Measurements from ENCODE around the gene WDHD1. TPM values are rescaled to one million over a fixed set of nuclear protein-coding genes. Genes with fewer than 3 reads are reported as not detected.

The WDHD1 gene
- total and polyA plus RNA-seq, 4 experiments from 2014 or later, result 1.4 to 4.1 (median 3.6) TPM

GRCh38 chr14:55005071-55005470 lies 21.8 kb downstream of the WDHD1 start:
- no peak overlapping the region for H3K4me3 ChIP-seq (ENCODE audit: low read length in 2 of 2)
- CTCF ChIA-PET (ENCODE audit: partially characterized antibody), result no interaction called here

GRCh38 chr14:55000381-55000780 lies 26.5 kb downstream of the WDHD1 start:
- Mint-ChIP-seq H3K4me3 (peak overlapping the region in 1 of 8 donors; percentile 17), H3K27me3 (no peaks in the 10 kb centered on the region), H3K27ac (peak overlapping the region in 3 of 7 donors; percentile 2 to 69 (median 3)), H3K4me1 (peaks cover 0 to 16% (median 4%) of the 10 kb centered on the region in 4 donors), H3K36me3 (peaks cover 0 to 11% of the 10 kb centered on the region in 2 donors), H3K9me3 (no peaks in the 10 kb centered on the region)
- Histone ChIP-seq H3K27me3 (ENCODE audit: insufficient read depth, low read length) (no peaks in the 10 kb centered on the region), H3K36me3 (ENCODE audit: insufficient read depth, low read length) (no peaks in the 10 kb centered on the region), H3K9me3 (ENCODE audit: control insufficient read depth in 1 of 2, low read length in 2 of 2) (no peaks in the 10 kb centered on the region), H3K27ac (ENCODE audit: low read depth, low read length) (no peak overlapping the region), H3K4me1 (ENCODE audit: insufficient read depth, low read length) (no peaks in the 10 kb centered on the region), H3K4me3 (ENCODE audit: low read length in 2 of 2) (no peak overlapping the region)
- DNase-seq, result peak; percentile 2 to 36 (median 16)
- intact Hi-C loops (cut with micrococcal nuclease), result no loop called here
- POLR2A ChIA-PET (ENCODE audit: partially characterized antibody), result interaction anchor here (0.5 kb wide), 1 partner anchor 9 kb away, joined by 3 read pairs; no protein-coding TSS in a partner anchor
- CTCF ChIA-PET (ENCODE audit: partially characterized antibody), result no interaction called here

More at GRCh38 chr14:55005071-55005470, 21.8 kb downstream of the WDHD1 start:
- no peaks in the 10 kb centered on the region for H3K9me3 Mint-ChIP-seq
- Histone ChIP-seq H3K36me3 (ENCODE audit: insufficient read depth, low read length) (no peaks in the 10 kb centered on the region), H3K9me3 (ENCODE audit: control insufficient read depth in 1 of 2, low read length in 2 of 2) (no peaks in the 10 kb centered on the region), H3K27me3 (ENCODE audit: insufficient read depth, low read length) (no peaks in the 10 kb centered on the region), H3K4me1 (ENCODE audit: insufficient read depth, low read length) (no peaks in the 10 kb centered on the region), H3K27ac (ENCODE audit: low read depth, low read length) (no peak overlapping the region)
- no peak overlapping the region for H3K4me3 Mint-ChIP-seq
- peaks cover 4 to 5% of the 10 kb centered on the region in 2 donors for H3K36me3 Mint-ChIP-seq
- peaks cover 0 to 12% (median 4%) of the 10 kb centered on the region in 4 donors for H3K4me1 Mint-ChIP-seq
- no peak for DNase-seq
- intact Hi-C loops (cut with micrococcal nuclease), result no loop called here
- POLR2A ChIA-PET (ENCODE audit: partially characterized antibody), result no interaction called here
- H3K27me3 Mint-ChIP-seq, result no peaks in the 10 kb centered on the region
- H3K27ac Mint-ChIP-seq, result no peak overlapping the region

GRCh38 chr14:54985156-54985555 lies 41.7 kb downstream of the WDHD1 start:
- Histone ChIP-seq H3K27ac (ENCODE audit: low read depth, low read length) (no peak overlapping the region), H3K27me3 (ENCODE audit: insufficient read depth, low read length) (no peaks in the 10 kb centered on the region), H3K4me1 (ENCODE audit: insufficient read depth, low read length) (no peaks in the 10 kb centered on the region), H3K36me3 (ENCODE audit: insufficient read depth, low read length) (no peaks in the 10 kb centered on the region), H3K9me3 (ENCODE audit: control insufficient read depth in 1 of 2, low read length in 2 of 2) (no peaks in the 10 kb centered on the region), H3K4me3 (ENCODE audit: low read length in 2 of 2) (no peak overlapping the region)
- Mint-ChIP-seq H3K9me3 (no peaks in the 10 kb centered on the region), H3K4me1 (peaks cover 0 to 3% (median 0%) of the 10 kb centered on the region in 4 donors), H3K4me3 (no peak overlapping the region), H3K27ac (peak overlapping the region in 1 of 7 donors; percentile 3), H3K27me3 (no peaks in the 10 kb centered on the region), H3K36me3 (peaks cover 3 to 9% of the 10 kb centered on the region in 2 donors)
- POLR2A ChIA-PET (ENCODE audit: partially characterized antibody), result no interaction called here
- CTCF ChIA-PET (ENCODE audit: partially characterized antibody), result interaction anchor here (1.1 kb wide), 1 partner anchor 17 kb away, joined by 3 read pairs; no protein-coding TSS in a partner anchor
- DNase-seq, result no peak
- intact Hi-C loops (cut with micrococcal nuclease), result no loop called here

DNA sequence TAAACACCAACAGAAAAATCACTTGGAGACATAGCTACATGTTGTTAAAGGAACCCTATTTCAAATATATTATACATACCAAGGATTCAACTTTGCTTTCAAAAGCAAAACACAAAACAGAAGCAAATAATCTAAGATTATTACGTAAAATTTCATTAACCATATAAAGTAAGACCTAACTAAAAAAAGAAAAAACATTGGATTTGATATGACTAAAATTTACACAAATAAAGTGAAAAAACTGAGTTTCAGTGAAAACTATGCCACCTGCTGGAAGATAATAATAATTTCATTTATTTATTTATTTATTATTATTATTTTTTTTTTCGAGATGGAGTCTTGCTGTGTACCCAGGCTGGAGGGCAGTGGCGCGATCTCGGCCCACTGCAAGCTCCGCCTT lies 45.2 kb downstream of the WDHD1 start:
- no peak overlapping the region for H3K27ac Mint-ChIP-seq
- intact Hi-C loops (cut with micrococcal nuclease), result loop anchor here (5.0 kb wide), 1 partner anchor 79 kb away; the partner anchor contains the start of gene GCH1

GRCh38 chr14:54979039-54979438 lies 47.9 kb downstream of the WDHD1 start:
- Histone ChIP-seq H3K36me3 (ENCODE audit: insufficient read depth, low read length) (no peaks in the 10 kb centered on the region), H3K4me1 (ENCODE audit: insufficient read depth, low read length) (no peaks in the 10 kb centered on the region), H3K9me3 (ENCODE audit: control insufficient read depth in 1 of 2, low read length in 2 of 2) (no peaks in the 10 kb centered on the region), H3K4me3 (ENCODE audit: low read length in 2 of 2) (no peak overlapping the region), H3K27ac (ENCODE audit: low read depth, low read length) (no peak overlapping the region), H3K27me3 (ENCODE audit: insufficient read depth, low read length) (no peaks in the 10 kb centered on the region)
- Mint-ChIP-seq H3K4me1 (peaks cover 0 to 3% (median 0%) of the 10 kb centered on the region in 4 donors), H3K27me3 (no peaks in the 10 kb centered on the region), H3K36me3 (no peaks in the 10 kb centered on the region), H3K9me3 (no peaks in the 10 kb centered on the region), H3K27ac (peak overlapping the region in 3 of 7 donors; percentile 16 to 76 (median 51)), H3K4me3 (no peak overlapping the region)
- DNase-seq, result no peak
- CTCF ChIA-PET (ENCODE audit: partially characterized antibody), result no interaction called here
- intact Hi-C loops (cut with micrococcal nuclease), result no loop called here
- POLR2A ChIA-PET (ENCODE audit: partially characterized antibody), result no interaction called here

More for the DNA sequence above, 45.2 kb downstream of the WDHD1 start:
- DNase-seq, result no peak
- Histone ChIP-seq H3K27me3 (ENCODE audit: insufficient read depth, low read length) (no peaks in the 10 kb centered on the region), H3K27ac (ENCODE audit: low read depth, low read length) (no peak overlapping the region), H3K4me1 (ENCODE audit: insufficient read depth, low read length) (no peaks in the 10 kb centered on the region), H3K4me3 (ENCODE audit: low read length in 2 of 2) (no peak overlapping the region), H3K36me3 (ENCODE audit: insufficient read depth, low read length) (no peaks in the 10 kb centered on the region), H3K9me3 (ENCODE audit: control insufficient read depth in 1 of 2, low read length in 2 of 2) (no peaks in the 10 kb centered on the region)
- no peak overlapping the region for H3K4me3 Mint-ChIP-seq
- H3K4me1 Mint-ChIP-seq, result peaks cover 0 to 3% (median 0%) of the 10 kb centered on the region in 4 donors
- ChIA-PET CTCF (ENCODE audit: partially characterized antibody) (interaction anchor here (0.6 to 0.7 kb wide), 2 partner anchors 101 to 316 kb away, joined by 3 read pairs; no protein-coding TSS in a partner anchor), POLR2A (ENCODE audit: partially characterized antibody) (no interaction called here)
- no peaks in the 10 kb centered on the region for H3K9me3 Mint-ChIP-seq
- peaks cover 0 to under 1% of the 10 kb centered on the region in 2 donors for H3K36me3 Mint-ChIP-seq
- H3K27me3 Mint-ChIP-seq, result no peaks in the 10 kb centered on the region

DNA sequence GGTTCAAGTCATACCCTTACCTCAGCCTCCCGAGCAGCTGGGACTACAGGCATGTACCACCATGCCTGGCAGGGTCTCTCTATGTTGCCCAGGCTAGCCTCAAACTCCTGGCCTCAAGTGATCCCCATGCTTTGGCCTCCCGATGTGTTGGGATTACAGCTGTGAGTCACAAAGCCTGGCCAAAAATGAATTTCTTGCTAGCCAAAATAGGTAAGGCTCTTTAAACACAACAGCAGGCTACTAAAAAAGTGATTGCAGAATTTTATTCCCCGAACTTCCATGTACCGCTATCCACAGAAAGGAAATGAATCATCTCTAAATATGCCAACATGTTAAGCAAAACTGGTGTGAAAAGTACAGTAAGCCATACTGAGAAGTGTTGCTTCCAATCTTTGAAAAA lies 50.6 kb downstream of the WDHD1 start:
- Mint-ChIP-seq H3K27ac (peak overlapping the region in 1 of 7 donors; percentile 11), H3K27me3 (no peaks in the 10 kb centered on the region), H3K4me1 (no peaks in the 10 kb centered on the region), H3K9me3 (no peaks in the 10 kb centered on the region), H3K4me3 (no peak overlapping the region), H3K36me3 (no peaks in the 10 kb centered on the region)
- H3K27ac ChIP-seq (ENCODE audit: low read depth, low read length), result no peak overlapping the region
- CTCF ChIA-PET (ENCODE audit: partially characterized antibody), result interaction anchor here (1.4 kb wide), 1 partner anchor 18 kb away, joined by 3 read pairs; no protein-coding TSS in a partner anchor
- POLR2A ChIA-PET (ENCODE audit: partially characterized antibody), result no interaction called here
- no peaks in the 10 kb centered on the region for H3K9me3 ChIP-seq (ENCODE audit: control insufficient read depth in 1 of 2, low read length in 2 of 2)
- intact Hi-C loops (cut with micrococcal nuclease), result no loop called here
- H3K27me3 ChIP-seq (ENCODE audit: insufficient read depth, low read length), result no peaks in the 10 kb centered on the region
- H3K36me3 ChIP-seq (ENCODE audit: insufficient read depth, low read length), result no peaks in the 10 kb centered on the region
- no peaks in the 10 kb centered on the region for H3K4me1 ChIP-seq (ENCODE audit: insufficient read depth, low read length)
- no peak for DNase-seq
- no peak overlapping the region for H3K4me3 ChIP-seq (ENCODE audit: low read length in 2 of 2)

DNA sequence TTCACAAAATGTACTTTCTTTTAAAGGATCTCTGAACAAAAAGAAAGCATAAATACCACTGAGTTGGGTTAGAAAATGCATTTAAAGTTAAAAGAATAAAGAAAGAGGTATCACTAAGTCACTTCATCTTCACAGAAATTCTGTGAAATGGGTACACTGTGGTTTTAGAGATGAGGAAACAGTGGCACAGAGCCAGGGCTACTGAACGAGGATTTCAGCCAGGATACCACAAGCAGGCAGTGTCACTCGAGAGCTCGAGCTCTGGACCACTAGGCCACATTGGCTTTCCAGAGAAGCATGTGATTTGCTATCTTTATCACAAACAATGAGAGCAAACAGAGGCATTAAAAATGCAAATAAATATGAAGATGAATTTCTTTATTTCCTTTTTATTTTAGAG lies 51.0 kb downstream of the WDHD1 start:
- Histone ChIP-seq H3K4me3 (ENCODE audit: low read length in 2 of 2) (no peak overlapping the region), H3K27ac (ENCODE audit: low read depth, low read length) (no peak overlapping the region), H3K27me3 (ENCODE audit: insufficient read depth, low read length) (no peaks in the 10 kb centered on the region), H3K36me3 (ENCODE audit: insufficient read depth, low read length) (no peaks in the 10 kb centered on the region), H3K9me3 (ENCODE audit: control insufficient read depth in 1 of 2, low read length in 2 of 2) (no peaks in the 10 kb centered on the region), H3K4me1 (ENCODE audit: insufficient read depth, low read length) (no peaks in the 10 kb centered on the region)
- H3K9me3 Mint-ChIP-seq, result no peaks in the 10 kb centered on the region
- no peaks in the 10 kb centered on the region for H3K27me3 Mint-ChIP-seq
- no peaks in the 10 kb centered on the region for H3K36me3 Mint-ChIP-seq
- H3K4me1 Mint-ChIP-seq, result no peaks in the 10 kb centered on the region
- no peak for DNase-seq
- H3K4me3 Mint-ChIP-seq, result no peak overlapping the region
- intact Hi-C loops (cut with micrococcal nuclease), result no loop called here
- ChIA-PET POLR2A (ENCODE audit: partially characterized antibody) (no interaction called here), CTCF (ENCODE audit: partially characterized antibody) (no interaction called here)
- peak overlapping the region in 1 of 7 donors; percentile 47 for H3K27ac Mint-ChIP-seq

All from CD4-positive, alpha-beta memory T cell (primary cell).